GM18909 (cell line): ENCODE results near the gene ABCC4.

ENCODE experiments used
- ATAC-seq: cut with Tn5 transposase; IDR thresholded peaks from one replicate; pipeline ENCODE4 v1.9.1; 2021; ENCODE audit warnings: mild to moderate bottlenecking; ENCODE audit not compliant: unreplicated experiment, poor library complexity

The ABCC4 gene

DNA sequence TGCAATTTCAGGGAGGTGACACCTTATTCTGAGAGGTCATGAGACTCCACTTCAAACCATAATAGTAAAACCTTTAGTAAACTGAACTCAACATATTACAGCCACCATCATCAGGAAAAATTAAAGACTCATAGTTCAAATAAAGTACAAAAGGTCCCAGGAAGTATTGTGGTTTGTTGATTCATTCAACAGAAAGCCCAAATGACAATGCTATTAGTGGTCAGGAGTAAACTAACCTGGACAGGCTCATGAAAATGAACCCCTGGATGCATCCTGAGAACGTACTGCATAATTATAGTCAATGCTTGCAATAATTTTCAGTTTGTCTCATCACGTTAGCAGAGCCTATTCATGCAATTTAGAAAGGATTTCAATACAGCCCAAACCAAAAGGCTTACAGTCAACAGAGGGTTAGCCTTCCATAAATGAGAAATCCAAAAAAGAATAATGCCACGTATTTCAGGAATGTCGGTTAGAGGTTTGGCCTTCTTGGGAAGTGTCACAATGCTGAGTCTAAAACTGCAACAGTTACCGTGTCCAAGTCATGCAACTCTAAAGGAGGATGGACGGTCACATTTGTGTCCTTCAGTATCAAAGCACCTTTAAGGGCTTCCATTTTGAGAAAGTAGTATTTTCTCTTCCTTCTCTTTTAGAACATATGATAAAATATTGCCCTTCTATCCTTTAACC, 280.8 kb downstream of the ABCC4 start:
- ATAC-seq = peak; percentile 26

DNA sequence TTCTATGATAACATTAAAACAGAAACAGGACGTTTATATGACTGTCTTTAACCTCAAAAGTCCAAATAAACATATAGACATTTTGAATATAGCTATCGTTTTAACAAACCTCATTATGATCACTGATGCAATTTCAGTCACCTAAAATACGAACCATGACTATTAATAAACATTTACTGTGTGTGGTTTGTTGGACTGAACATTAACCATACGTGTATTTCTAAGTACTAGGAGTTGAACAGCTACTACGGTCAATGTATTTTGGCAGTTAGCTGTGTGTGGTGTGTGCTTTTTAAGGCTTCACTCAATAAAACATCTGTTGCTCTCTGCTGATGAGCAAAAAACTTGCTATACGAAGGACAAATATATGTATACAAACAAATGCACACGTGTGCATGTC, 281.4 kb downstream of the ABCC4 start:
- ATAC-seq = peak; percentile 64

DNA sequence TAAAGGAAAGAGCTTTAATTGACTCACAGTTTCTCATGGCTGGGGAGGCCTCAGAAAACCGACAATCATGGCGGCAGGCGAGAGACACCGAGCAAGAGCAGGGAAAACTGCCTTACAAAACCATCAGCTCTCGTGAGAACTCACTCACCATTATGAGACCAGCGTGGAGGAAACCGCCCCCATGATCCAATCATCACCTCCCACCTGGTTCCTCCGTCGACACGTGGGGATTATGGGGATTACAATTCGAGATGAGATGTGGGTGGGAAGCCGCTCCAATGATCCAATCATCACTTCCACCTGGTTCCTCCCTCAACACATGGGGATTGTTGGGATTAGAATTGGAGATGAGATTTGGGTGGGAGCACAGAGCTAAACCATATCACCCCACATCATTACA, 293.9 kb downstream of the ABCC4 start:
- no peak for ATAC-seq

DNA sequence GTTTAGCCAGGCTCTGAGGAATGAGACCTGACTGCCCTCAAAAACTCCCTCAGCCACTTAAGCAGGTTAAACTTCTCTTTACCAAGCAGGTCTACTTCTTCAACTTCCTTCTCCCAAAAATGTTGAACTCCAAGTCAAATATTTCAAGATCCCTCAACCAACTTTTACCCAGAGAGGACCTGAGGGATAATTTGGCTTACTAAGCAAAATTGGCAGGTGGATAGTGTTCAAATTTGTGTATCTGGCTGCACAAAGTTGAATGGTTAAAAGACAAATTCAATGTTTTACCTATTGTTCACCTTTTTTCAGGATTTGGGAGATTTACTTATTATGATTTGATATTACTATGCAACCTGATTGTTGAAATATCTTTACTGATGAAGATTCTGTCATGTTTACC, 296.0 kb downstream of the ABCC4 start:
- no peak for ATAC-seq

DNA sequence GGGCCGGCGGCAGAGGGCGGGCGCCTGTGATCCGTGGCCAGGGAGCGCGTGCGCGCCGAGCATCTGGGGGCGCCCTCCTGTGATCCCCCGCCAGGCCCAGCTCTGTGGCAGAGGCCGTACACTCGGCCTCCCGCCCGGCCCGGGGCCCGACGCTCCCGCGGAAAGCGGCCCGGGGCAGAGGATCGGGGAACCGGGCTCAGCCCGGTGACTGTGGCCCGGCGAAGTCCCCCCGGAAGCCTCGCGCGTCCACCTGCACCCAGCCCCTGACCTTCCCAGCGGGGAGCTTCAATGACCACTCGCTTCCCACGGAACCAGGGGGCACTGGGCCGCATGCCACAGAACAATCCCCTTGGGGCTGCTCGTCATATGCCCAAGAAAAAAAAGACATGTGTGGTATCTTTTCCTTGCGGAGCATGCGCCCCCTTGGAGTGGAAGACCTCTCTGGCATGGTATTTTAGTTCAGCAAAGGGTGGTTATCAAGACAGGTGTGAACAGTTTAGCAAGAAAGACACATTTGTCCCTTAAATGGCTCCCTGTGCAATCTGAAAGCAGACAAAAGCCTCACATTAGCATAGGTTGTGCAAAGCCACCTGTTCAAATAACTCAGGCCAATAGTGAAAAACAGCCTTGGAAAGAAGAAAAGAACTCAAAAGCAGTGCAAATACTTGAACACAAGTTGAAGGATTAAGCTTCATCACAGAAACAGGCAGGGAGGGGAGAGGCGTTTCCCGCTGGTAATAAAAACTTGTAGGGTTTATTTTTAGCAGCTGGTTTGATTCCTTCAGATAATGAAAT, 298.0 kb downstream of the ABCC4 start:
- no peak for ATAC-seq

DNA sequence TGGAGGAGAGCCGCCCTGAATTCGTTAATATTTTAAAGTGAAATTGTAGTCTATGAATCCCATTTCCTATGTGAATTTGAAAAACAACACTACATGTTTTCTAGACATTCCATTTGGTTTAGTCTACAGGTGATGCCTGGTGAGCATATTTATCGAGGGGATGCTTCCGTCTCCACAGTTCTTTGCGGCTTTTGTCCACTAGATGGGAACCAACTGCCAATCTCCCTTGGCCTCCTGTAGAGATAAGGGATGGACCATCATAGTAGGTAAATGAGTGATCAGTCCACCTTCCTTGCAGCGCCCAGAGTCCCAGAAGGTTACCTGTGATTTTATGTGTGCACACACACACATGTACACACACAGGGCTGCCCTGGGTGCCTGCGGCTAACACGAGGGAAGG, 299.1 kb downstream of the ABCC4 start:
- no peak for ATAC-seq

DNA sequence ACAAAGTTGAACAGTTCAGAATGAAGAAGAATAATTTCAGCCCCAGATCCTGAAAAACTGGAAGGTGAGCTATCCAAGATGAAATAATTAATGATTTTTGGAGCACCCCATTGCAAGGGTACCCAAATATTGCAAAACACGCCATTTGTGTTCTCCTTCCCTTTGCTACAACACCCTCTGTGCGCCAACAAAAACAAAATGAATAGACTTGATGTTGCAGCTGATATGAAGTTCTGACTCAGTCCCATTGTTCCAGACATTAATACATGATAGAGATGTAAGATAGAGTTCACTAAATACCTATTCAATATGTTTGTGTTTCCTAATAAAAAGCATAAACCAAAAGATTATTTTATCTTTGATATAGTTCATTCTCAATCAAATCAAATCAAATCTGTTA, 301.4 kb downstream of the ABCC4 start:
- no peak for ATAC-seq

DNA sequence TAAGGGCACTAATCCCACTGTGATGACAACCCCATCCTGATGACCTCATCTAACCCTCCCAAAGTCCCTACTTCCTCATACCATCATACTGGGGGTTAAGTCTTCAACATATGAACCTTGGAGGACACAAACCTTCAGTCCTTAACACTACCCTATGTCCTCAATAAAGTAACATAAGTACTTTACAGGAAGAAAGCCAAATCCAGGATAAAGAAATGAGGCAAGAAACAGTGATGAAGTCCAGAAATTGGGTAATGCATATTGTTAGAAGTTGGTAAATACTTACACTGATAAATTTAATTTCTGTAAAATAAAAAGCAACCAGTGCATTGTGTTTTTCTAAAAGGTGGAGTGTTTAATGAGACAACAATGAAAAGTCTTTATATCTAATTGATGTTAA, 304.1 kb downstream of the ABCC4 start:
- ATAC-seq = no peak

DNA sequence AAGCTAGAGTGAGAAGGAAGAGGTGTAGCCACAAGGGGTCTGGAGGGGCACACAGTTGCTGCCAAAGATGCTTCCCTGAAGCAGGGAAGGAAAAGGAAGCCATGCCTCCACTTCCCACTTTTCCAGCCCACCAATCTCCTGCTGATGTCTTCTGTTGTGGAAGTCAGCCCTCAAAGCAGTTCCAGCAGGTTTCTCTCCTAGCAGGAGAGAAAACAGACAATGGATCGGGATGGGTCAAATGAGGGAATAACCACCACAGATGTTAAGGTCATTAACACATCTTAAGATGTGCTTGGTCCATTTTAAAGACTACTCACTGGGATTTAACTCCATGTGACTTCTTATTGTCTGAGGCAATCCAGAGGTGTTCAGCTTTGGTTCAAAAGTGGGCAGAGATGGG, 304.8 kb downstream of the ABCC4 start:
- no peak for ATAC-seq

DNA sequence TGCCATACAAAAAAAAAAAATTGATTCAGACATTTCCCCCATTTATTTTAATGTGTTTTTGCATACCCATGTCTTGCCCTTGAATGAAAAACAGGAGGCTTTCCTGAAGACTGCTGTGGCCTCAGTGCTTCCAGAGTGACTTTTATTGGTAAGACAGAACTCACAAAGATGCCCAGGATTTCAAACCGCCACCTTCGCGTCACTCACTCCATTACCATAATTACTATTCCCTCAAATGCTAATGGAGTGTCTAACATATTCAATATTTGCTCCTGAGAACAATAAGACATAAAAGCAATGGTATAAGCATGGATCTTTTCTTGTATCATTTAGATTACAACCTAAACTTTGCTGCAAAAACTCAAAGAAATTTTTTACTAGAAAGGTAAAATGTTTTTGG, 306.7 kb downstream of the ABCC4 start:
- no peak for ATAC-seq

DNA sequence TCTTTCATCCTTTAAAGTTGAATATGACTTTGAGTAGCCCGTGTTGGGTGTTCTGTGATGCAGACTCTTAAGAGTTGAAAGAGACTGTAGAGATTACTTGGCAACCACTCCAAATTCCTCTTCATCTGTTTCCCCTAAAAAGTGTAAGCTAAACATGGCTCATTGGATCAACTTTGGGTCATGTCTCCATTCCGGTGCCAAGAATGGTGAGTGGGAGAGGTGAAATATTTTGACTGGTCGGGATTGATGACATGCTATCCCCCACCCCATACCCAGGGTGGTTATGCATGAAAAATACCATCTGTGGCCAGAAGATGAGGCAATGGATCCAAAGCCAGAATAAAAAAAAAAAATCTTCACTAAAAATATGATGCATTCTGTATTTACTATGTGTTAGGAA, 307.6 kb downstream of the ABCC4 start:
- ATAC-seq = no peak

DNA sequence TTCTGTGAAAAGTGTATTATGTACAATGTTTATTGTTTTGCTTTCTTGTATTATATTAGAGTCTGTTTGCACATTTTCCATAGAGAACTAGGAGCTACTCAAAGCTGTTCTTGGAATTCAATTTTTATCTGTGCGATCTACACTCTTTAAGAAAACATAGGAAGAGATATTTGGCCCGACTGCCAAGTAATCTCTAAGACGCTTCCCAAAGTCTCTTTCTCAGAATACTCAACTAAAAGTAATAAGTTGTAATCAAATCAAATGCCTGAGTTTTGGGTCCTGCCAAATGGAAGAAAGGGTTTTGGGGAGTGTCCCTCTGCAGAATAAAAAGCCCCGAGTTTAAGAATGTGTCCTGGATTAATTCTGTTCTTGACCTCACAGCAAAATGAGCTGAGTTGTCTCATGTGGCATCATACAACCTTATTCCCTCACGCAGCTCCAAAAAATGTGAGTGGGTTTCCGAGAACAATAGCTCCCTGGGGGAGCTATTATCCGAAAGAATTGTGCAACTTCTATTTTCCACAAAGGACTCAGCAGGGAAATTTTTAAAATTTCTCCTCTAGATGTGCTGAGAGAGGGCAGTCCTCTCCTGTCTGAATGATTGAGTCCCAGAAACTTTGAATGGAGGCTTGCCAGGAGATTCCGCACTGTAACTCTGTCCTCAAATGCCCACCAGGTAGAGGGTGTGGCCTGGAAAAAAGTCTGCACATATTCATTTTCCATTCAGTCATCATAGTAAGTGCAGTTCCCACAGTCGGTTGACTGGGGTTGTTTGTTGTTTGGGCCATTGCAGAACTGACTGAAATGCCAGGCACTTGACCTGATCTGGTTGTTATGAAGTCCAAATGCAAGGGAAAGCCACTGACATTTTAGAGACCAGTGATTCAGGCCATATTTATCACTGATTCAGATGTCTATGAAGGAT, 309.0 kb downstream of the ABCC4 start:
- no peak for ATAC-seq

DNA sequence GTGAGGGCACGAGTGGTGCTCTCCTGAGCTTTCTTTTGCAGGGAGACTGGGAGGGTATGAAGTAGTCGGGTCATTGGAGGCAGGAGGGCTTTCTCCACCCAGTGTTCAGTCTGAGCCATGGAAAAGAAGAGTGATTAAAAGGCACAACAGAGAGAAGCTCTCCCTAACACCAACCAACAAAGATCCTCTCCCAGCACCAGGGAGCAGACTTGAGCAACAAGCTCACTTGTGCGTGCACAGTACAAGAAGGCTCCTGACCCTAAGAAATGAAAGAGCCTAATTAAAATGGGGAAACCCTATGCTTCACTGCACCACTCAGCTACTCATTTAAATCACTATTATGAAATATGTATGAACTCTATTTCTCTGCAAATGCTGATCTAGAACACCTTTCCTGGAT, 312.6 kb downstream of the ABCC4 start:
- ATAC-seq = no peak

DNA sequence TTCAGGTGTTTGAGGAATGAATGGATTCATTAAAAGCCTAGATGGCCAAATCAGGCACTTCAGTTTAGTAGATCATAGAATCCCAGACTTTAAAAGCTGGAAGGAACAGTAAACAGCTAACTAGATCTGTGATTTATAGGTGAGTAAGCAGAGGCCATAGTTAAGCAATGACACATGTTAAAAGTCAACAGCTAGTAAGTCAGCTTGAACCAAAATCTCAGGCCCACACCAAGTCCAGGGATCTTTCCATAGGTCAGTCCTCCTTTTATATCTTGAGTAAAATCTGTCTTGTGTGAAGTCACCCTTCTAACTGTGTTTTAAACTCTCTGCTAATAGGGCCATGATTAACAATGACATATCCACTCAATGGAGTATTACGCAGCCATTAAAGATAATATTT, 313.4 kb downstream of the ABCC4 start:
- ATAC-seq = no peak

DNA sequence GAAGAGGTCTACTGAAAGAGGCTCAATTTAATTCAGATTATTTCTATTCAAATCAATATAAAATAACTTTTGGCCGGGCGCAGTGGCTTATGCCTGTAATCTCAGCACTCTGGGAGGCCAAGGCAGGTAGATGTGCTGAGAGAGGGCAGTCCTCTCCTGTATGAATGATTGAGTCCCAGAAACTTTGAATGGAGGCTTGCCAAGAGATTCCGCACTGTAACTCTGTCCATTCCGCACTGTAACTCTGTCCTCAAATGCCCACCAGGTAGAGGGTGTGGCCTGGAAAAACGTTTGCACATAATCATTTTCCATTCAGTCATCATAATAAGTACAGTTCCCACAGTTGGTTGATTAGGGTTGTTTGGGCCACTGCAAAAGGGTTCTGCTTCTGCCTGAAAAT, 314.2 kb downstream of the ABCC4 start:
- no peak for ATAC-seq

DNA sequence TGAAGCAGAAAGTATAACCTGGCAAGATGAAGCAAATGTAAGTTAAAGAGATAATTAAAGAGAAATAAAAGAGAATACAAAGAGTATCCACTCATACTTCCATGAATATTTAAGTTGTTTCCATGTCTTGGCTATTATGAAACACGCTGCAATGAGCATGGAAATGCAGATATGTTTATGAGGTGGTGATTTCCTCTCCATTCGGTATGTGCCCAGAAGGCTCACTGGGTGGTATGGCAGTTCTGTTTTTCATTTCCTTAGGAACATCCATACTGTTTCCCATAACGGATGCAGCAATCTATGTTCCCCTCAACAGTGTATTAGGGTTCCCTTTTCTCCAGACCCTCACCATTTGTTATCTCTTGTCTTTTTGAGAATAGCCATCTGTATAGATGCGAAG, 316.3 kb downstream of the ABCC4 start:
- no peak for ATAC-seq

DNA sequence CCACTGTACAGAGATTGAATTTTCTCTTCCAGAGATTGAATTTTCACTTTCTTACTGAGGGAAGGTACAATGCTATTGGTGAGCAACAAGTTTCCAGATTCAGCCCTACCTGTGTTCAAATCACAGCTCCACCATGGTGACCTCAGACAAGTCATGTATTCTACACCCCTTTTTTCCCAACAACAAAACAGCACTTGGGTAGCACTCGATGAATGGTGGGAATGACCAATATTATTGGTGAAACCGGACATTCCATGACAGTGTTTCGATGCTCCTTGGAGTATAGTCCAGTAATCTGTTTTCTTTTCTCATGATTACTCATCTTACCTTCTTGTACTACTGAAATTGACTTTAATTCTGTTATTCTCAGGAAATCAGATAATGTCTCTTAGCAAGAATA, 322.7 kb downstream of the ABCC4 start:
- no peak for ATAC-seq

DNA sequence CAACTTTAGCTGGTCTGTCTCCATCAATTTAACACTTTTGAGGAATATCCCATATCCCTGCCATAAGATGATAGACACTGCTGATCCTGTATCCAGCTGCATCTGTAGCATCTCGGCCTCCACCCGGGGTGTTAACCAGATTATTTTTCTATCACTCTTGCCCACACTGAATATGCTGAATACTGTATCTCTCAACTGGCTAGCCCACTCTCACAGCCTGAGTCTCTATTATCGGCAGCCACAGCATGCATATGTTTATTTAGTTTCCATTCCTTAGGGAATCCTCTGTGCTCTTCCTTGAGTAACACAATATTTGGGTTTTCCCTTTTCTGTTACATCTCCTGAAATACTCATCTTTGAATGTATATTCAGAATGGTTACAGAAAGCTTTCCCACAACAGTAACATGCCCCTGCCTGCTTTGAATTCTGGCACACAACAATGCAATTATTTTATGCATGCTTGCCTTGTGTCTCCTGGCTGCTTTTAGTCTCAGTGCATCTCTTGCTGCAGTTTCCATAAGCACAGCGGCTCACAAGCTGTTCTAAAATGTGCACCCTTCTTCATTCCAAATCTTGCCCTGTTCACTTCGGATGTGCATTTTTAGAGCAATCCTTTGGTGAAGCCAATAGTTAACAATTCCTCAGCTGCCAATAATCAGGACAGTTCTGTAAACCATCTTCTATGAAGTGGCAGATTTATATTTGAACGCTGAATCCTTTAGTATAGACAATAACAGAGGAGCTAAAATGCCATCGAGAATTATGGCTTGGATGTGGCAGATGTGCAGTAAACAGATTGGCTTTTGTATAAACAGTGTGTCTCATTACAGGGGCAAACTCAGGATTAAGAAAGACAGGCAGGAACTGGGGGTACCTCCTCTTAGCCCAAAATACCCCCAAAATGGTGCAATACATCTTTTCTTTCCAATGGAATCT, 327.0 kb downstream of the ABCC4 start:
- no peak for ATAC-seq

DNA sequence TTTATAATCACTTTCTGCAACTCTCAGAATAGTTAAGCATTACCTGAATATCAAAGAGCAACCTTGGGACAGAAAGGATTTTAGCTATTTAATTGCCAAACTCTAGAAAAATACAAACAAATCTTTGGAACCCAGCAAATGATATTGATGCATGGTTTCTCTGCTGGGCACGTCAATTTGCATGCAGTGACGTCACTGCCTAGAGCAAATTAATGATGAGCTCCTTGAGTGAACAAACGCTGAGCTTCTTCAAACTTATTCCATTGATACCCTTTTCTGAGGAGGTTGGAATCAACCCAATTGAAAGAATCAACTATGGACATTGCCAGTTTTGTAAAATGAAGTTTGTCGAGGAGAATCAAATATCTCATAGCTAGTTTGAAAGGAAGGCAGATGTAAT, 329.0 kb downstream of the ABCC4 start:
- no peak for ATAC-seq
